ENCODE results near the gene ARID1B.

DNA sequence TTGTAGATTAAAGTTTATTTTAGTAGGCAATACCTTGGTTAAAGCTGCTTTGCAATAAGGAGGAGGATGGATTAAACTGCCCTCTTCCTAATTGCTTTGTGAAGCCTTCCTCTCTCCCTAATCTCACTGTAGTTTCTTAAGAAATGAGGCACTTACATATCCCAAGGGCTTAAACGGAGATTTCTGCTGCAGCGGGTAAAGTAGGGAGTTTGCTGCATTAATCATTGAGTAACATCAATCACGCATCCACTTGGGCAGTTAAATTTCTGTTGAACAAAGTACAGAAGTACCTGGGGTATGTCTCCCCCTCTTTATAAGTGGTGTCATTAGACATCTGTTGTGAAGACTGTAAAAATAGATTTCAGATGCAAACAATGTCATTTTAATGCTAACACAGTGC is 29.5 kb upstream of the ARID1B start:
- TF ChIP-seq, protein P1, sequence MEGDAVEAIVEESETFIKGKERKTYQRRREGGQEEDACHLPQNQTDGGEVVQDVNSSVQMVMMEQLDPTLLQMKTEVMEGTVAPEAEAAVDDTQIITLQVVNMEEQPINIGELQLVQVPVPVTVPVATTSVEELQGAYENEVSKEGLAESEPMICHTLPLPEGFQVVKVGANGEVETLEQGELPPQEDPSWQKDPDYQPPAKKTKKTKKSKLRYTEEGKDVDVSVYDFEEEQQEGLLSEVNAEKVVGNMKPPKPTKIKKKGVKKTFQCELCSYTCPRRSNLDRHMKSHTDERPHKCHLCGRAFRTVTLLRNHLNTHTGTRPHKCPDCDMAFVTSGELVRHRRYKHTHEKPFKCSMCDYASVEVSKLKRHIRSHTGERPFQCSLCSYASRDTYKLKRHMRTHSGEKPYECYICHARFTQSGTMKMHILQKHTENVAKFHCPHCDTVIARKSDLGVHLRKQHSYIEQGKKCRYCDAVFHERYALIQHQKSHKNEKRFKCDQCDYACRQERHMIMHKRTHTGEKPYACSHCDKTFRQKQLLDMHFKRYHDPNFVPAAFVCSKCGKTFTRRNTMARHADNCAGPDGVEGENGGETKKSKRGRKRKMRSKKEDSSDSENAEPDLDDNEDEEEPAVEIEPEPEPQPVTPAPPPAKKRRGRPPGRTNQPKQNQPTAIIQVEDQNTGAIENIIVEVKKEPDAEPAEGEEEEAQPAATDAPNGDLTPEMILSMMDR (IDR thresholded peaks at IDR 0.05) = no peak
- no peak for TF ChIP-seq EZH2 (IDR thresholded peaks at IDR 0.05)
- no peak for TF ChIP-seq EZH2phosphoT487 (IDR thresholded peaks at IDR 0.05)

All from neural progenitor cell (in vitro differentiated cells).